OCI-LY1 (cell line): Measurements from ENCODE around the gene KLHDC7B.

Experiments used
- CTCF ChIP-seq: fragments of 200-600 bp; sonication (generic), shearing (Covaris generic); IDR thresholded peaks from 2 replicates; pipeline ENCODE4 v1.5.1; 2017; ENCODE audit warnings: mild to moderate bottlenecking, antibody characterized with exemption, low read length, moderate library complexity, mixed read lengths
- EZH2 ChIP-seq: fragments of 200-600 bp; sonication (generic), shearing (Covaris generic); IDR thresholded peaks from 2 replicates; pipeline ENCODE4 v1.8.0; 2017; ENCODE audit warnings: borderline replicate concordance, mixed run types, mild to moderate bottlenecking, antibody characterized with exemption, low read length, moderate library complexity, mixed read lengths

- TF ChIP-seq CTCF (no peak), EZH2 (no peak)
These were observed 41.7 kb downstream of the KLHDC7B start for GRCh38 chr22:50587407-50587806.
